NT2/D1 (cell line): Measurements from ENCODE around the gene PEX5L.

Experiments
- SUZ12 ChIP-seq: IDR thresholded peaks from 2 replicates; pipeline ENCODE4 v1.6.1; 2011; ENCODE audit not compliant: insufficient read length, insufficient read depth; ENCODE audit errors: extremely low read depth
- YY1 ChIP-seq: IDR thresholded peaks from 2 replicates; pipeline ENCODE4 v1.6.1; 2011; ENCODE audit not compliant: insufficient read length, insufficient read depth
- ZNF274 ChIP-seq: IDR thresholded peaks from 2 replicates; pipeline ENCODE4 v1.6.1; 2011; ENCODE audit warnings: mild to moderate bottlenecking, low read depth, low read length

DNA sequence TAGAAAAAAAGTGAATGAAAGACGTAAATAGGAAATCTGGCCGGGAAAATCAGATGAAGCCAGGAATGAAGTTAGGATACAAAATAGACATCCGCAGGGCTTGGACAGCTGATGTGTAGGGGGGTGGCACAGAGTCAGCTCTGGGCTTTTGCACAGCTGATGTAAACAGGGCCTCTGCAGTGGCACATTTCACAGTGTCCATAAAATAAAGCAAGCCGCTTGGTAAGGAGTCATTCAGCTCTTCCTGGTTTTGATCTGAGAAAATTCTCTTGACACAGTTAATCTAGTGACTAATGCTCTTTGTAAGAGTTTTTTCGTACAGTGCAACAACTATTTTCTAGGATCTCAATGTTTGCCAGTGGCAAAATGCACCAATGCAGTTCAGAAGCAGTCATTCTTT, 230.6 kb downstream of the PEX5L start:
- TF ChIP-seq ZNF274: no peak
- no peak for TF ChIP-seq SUZ12
- TF ChIP-seq YY1: no peak
